ENCODE data around the gene FAM3C.
"Not testable (repeated sequence)": the region's sequence is repeated elsewhere in the genome, so short reads cannot be mapped to it uniquely, and the experiment has no call there.

The FAM3C gene, protein sequence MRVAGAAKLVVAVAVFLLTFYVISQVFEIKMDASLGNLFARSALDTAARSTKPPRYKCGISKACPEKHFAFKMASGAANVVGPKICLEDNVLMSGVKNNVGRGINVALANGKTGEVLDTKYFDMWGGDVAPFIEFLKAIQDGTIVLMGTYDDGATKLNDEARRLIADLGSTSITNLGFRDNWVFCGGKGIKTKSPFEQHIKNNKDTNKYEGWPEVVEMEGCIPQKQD

DNA sequence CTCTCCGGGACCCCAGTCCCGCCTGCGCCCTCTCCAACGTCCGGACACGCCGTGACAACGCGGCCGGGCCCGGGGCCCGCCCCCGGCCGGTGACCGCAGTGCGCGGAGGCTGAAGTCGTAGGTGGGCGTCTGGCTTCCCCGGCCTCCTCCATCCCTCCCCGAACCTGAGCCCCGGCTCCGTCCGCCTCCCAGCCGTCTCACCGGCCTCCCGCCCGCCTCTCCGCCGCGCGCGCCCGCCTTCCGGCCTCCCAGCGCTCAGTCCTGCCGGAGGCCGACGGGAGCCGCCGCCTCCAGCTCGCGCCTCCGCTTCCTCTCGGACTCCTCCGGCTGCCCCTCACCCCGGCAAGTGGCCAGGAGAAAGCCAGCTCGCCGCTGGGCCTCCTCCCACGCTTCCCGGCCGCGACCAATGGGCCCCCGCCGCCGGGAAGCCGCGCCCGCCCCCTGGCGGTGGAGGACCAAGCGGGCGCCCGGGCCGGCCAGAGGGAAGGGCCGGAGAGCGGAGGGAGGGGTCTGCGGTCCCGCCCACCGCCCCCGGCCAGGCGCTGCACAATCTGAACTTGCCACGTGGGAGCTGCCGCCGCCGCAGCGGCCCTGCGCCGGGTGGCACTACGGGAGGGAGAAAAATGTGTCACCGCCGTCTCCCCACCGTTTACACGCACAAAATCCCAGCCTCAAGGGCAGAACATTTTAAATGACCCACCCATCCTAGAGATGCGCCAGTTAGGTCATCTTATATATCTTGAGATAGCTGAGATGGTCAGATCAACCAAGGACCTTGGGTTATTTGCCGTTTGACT, at the start of gene FAM3C:
TSS of gene FAM3C (minus strand) at position 348 of the 797 bp plus-strand sequence. CDS start 13,339 bp downstream, outside the sequence.
- peak; percentile 76 for DNase-seq (ENCODE audit: low spot score)

DNA sequence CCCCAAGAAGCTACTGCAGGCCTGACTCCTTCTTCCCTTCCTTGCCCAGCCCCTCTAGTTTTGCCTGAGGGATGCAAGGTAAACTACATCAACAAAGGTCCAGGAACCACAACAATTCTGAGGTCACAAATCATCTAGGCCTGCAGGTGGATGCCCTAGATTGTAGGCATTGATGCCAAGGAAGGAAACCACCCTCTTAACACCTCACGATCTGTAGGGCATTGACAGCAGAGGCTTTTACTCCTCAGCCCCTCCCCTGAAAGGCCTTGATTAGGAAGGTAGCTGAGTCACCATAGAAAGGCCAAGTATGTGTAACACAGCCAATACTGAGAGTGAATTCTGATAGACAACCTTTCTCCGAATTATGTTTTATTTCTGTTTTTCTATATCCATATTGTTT, 46.7 kb upstream of the FAM3C start:
- no peak for DNase-seq (ENCODE audit: low spot score)

DNA sequence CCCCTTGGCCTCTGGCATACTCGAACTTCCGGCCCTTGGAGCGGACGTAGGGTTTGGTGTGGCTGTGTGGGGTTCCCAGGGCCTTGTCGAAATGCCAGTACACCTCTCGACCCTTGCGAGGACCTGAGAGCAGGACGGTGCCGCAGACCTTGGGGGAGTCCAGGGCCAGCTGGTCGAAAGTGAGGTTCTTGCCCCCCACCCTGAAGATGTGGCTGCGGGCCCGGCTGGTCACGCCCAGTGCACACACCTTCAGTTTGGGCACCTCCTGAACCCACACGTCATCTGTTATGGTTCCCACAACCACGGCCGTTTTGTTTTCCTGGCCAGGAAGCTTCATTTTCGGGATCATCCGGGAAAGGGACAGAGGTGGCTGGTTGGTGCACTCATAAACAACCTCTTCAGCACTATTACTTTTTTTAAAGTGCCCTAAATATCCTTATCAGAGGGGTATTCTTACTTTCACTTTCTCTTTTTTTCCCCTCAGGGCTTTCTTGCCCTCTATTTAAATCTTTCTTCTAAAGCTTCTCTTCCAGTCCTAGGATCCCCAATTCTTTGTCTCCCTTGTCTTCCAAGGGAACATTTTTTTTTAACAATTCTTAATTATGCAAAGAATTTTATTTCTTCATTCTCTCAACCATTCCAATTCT, 44.9 kb upstream of the FAM3C start:
- no peak for DNase-seq (ENCODE audit: low spot score)

DNA sequence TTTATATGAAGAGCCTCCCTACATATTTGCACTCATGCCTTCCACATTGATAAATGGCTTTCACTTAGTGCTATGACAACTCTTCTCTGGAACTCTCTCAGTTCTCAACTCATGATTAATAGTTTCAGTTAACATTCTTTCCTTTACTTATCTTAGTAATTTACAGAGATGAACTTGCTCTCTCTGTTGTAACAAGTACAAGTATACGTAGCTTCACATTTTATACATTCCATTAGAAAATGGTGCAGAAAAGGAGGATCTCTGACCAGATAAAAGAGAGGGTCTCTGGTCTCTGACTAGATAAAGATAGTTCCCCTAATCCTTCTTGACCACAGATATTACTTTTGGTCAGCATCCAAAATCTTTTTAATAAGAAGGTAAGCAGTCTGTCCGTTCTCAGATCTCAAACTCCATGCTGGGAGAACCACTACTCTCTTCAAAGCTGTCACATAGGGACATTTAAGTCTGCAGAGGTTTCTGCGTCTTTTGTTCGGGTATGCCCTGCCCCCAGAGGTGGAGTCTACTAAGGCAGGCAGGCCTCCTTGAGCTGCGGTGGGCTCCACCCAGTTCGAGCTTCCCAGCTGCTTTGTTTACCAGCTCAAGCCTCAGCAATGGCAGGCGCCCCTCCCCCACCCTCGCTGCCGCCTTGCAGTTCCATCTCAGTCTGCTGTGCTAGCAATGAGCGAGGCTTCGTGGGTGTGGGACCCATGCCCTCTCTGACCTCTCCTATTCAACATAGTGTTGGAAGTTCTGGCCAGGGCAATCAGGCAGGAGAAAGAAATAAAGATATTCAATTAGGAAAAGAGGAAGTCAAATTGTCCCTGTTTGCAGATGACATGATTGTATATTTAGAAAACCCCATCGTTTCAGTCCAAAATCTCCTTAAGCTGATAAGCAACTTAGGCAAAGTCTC, 42.2 kb upstream of the FAM3C start:
- DNase-seq (ENCODE audit: low spot score), result not testable (repeated sequence)

DNA sequence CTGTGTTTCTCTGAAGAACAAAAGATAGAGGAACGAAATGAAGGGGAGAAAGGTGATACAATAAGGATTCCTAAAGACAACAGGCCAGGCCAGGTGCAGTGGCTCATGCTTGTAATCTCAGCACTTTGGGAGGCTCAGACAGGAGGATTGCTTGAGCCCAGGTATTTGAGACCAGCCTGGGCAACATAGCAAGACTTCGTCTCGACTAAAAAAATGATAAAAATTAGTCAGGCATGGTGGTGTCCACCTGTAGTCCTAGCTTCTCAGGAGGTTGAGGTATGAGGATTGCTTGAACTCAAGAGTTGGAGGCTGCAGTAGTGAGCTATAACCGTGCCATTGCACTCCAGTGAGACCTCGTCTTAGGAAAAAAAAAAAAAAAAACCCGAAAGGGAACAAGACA, 41.4 kb upstream of the FAM3C start:
- DNase-seq (ENCODE audit: low spot score), result no peak

DNA sequence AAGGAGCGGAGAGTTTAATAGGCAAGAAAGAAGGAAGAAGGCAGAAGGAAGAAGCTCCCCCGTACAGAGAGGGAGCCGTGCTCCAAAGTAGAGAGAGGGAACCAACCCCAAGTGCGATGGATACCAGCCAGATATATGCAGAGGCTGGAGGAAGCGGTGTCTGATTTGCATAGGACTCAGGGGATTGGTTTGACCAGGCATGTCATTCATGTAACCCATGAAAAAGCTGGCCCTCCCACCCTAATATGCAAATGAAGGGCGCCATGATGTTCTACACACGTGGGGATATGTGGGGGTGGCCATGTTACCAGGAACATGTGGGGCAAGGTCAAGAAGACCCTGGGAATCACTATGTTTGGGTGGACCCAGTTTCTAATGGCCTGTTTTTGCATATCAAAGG, 40.6 kb upstream of the FAM3C start:
- DNase-seq (ENCODE audit: low spot score), result no peak

DNA sequence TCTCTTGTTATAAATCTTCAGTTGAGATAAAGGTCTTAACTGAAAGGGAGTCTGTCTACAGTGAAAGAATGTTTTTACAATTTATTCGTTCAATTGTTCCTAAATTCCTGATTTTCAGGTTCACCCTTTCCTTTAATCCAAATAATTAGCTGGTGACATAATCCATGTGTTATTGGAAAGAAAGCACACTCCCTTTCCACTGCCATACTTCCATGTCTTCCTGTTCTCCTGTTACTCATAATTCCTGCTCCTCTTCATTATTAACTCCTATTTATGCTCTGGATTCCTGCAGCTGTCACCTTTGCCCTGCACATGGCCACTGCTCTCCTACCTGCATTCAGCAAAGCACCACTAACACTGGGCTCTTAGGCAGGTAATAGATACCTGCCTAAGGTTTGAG, 40.0 kb upstream of the FAM3C start:
- no peak for DNase-seq (ENCODE audit: low spot score)

DNA sequence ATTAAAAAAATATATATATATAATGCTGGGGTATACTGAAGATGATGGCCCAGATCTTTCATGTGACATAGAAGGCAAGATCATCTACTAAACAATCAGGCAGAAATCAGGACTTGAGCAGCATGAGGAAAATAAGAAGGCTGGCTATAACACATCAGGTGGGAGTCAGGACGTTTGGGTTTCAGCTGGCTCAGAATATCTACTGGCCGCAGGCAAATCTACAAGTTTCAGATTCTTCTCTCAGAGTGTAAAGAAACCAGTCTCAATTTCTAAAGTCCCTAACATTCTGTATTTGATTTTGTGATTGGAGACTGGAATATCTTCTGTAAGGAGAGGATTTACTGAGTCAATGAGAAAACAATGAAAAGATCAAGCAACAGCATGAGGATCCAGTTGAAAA, 37.7 kb upstream of the FAM3C start:
- DNase-seq (ENCODE audit: low spot score), result no peak

DNA sequence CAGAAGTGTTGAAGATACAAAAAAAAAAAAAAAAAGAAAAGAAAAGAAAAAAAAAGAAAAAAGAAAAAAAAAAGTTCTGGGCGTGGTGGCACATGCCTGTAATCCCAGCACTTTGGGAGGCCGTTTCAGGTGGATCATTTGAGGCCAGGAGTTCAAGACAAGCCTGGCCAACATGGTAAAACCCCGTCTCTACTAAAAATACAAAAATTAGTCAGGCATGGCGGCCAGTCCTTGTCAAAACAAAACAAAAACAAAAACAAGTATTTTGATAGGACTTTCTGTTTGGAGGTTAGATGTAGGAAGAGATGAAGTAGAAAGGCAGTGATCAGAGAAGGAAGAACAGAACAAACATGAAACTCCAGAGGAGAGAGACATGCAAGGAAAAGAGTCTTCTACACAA, 36.4 kb upstream of the FAM3C start:
- not testable (repeated sequence) for DNase-seq (ENCODE audit: low spot score)

DNA sequence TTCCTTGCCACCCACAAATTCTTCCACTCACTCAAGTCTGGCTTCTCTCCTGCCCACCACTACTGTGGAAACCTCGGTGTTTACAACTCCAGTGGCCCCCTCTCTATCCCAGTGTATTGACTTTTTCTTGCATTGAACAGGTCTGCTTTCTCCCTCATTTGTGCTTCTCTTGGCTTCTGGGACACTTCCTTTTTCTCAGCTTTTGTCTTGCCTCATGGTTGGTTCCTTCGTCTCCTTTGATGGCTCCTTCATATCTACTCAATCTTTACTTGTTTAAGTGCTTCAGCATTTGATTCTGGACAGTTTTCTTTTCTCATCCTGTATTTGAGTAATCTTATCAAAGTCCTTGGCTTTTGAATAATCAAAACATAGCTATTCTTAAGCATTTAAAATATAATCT, 35.9 kb upstream of the FAM3C start:
- no peak for DNase-seq (ENCODE audit: low spot score)

DNA sequence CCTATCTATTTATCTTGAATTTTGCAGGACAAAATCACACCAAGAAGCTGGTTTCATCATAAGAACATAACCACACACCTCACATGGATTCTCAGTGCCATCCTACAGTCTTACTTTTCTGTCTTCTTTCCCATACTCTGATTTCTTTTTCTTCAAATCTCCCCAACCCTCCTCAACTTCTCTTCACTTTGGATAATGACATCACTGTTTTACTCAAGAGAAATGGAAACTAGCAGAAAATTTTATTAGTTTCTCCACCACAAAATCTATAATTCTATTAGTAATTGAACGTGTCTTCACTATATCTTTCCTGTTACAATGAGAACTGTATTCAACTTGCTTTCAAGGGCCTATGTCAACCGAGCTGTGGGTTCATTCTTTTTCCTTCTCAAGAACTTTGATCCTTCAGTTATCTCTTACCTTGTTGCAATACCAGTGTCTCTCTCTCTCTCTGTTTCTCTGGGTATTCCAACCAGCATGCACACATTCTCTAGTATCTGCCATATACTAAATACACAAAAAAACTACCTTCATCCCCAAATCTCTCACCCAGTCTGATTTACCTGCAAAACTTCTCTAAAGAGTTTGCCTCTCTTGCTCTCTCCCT, 35.4 kb upstream of the FAM3C start:
- DNase-seq (ENCODE audit: low spot score), result no peak

DNA sequence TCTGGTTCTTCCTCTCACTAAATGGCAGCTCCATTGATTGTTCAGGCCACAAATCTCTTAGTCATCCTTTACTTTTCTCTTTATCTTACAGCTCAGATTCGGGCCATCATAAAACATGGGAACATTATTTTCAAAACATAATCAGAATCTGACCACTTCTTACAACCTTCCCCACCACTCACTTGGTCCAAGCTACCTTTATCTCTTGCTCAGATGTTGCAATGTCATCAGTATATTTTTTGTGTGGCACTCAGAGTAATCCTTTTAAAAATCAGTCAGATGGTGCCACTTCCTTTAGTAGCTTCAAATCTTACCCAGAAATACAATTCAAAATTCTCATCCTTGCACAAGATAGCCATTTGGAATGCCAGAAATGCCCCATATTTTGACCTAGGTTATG, 34.5 kb upstream of the FAM3C start:
- DNase-seq (ENCODE audit: low spot score), result no peak

DNA sequence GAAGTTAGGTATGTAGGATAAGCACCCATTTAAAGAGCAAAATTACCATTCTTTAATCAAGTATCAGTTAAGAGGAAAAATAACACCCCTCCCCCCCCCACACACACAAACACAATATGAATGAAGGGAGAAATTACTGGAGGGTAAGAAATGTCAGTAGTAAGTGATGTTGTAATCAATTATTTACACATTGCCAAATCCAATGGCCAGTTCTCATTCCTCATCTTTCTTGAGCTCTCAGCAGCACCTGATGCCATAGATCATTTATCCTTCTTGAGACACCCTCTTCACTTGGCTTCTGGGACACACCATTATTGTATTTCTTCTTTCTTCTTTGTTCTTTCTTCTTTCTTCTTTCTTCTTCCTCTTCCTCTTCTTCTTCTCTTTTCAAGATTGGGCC, 33.7 kb upstream of the FAM3C start:
- no peak for DNase-seq (ENCODE audit: low spot score)

DNA sequence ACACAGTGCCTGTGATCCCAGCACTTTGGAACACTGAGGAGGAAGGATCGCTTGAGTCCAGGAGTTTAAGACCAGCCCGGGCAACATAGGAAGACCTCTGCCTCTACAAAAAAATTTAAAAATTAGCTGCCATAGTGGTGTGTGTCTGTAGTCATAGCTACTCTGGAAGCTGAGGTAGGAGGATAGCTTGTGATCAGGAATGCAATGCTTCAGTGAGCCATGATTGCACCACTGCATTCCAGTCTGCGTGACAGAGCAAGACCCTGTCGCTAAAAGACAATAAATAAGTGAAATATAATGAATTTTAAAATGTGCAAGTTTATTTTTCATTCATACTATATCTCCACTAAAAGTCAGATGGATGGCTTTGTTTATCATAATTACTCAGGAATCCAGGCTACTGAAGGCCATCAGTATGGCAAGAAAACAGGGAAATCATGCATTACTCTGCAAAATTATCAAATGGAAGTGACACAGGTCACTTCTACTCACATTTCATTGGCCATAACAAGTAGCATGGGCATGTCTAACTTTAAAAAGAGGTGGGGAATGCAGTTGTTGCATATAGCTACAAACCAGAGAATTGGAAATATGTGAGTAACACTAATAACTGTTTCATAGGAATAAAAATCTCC, 32.9 kb upstream of the FAM3C start:
- no peak for DNase-seq (ENCODE audit: low spot score)

DNA sequence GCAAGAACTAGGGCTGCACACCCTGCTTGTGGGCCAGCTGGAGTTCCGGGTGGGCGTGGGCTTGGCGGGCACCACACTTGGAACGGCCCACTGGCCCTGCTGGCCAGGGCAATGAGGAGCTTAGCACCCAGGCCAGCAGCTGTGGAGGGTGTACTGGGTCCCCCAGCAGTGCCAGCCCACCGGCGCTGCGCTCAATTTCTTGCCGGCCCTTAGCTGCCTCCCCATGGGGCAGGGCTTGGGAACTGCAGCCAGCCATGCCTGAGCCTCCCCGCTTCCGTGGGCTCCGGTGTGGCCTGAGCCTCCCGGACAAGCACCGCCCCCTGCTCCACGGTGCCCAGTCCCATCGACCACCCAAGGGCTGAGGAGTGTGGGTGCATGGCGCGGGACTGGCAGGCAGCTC, 25.6 kb upstream of the FAM3C start:
- DNase-seq (ENCODE audit: low spot score), result not testable (repeated sequence)

DNA sequence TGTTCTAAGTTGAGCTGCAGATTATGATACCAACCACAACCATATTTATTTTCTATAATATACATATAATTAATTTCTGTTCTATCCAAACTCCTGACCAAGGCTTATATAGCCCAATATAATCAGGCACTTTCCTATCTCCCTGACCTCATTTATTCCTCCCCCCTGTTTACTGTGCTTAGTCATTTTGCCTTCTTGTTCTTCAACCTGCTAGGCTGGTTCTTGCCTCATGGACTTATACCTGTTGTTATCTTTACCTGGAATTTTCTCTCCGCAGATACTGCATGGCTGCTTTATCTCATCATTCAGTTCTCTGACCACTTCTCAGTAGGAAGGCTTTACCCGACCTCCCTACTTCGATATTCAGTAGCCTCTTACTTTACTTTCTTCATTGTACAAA, 24.9 kb upstream of the FAM3C start:
- no peak for DNase-seq (ENCODE audit: low spot score)

DNA sequence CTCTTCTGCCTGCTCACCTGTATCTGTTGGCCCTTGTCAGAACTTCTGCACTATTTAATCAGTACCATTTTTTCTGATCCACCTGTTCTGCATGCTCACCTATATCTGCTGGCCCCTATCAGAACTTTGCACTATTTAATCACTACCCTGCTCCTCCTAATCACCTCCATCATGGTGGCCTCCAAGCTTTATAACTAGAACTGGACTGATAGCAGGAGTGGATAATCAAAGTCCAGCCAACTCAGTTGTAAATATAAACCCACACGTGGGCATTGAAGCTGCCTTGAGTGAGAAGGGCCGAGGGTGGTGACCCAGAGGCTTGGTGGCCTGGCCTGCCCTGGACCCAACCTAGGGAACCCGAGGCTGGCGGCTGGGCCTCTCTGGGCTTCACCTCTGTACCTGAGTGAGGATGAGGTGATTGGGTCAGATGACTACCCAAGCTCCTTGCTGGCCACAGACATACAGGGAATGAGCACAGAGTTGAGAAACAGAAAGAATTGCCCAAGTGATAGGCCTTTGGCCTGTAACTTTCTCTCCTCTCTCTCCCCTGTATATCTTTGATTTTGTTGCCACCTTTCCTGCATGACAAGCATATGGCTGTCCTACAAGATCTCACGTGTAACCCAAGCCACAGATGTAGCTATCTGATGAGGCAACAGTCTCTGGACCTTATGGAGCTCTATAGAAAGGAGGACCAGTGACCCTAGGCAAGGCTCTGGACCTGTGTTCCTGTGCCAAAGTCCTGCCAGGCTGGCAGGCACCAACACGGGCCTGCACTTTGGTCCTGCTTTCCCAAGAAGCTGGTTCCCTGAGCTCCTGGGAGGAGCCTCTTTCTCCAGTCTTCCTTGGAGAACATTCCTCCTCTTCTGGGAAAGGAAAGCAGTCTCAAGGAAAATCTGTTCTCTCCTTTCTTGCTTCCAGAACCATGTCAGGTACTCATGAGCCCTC, 23.4 kb upstream of the FAM3C start:
- no peak for DNase-seq (ENCODE audit: low spot score)

DNA sequence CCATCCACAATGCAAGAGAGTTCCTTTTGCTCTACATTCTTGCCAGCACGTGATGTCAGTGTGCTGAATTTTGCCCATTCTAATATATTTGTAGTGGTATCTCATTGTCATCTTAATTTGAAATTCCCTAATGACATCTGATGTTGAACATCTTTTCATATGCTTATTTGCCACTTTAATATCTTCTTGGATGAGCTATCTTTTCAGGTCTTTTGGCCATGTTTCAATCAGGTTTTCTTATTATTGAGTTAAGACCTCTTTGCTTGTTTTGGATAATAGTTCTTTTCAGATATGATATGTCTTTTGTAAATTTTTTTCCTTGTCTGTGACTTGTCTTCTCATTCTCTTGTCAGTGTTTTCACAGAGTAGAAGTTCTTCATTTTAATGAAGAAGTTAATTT, 20.4 kb upstream of the FAM3C start:
- DNase-seq (ENCODE audit: low spot score), result no peak

DNA sequence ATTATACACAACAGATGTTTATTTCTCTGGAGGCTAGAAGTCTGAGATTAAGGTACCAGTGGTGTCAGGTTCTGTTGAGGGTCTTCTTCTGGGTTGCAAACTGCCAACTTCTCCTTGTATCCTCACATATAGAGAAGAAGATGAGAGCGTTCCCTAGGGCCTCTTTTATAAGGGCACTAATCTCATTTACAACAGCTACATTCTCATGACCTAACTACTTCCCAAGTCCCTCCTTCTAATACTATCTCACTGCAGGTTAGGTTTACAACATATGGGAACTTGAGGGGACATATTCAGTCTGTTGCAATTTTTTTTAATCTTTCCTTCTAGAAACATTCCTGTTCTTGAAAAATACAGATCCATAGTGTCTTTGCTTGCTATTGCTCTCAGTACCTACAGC, 18.3 kb upstream of the FAM3C start:
- no peak for DNase-seq (ENCODE audit: low spot score)

DNA sequence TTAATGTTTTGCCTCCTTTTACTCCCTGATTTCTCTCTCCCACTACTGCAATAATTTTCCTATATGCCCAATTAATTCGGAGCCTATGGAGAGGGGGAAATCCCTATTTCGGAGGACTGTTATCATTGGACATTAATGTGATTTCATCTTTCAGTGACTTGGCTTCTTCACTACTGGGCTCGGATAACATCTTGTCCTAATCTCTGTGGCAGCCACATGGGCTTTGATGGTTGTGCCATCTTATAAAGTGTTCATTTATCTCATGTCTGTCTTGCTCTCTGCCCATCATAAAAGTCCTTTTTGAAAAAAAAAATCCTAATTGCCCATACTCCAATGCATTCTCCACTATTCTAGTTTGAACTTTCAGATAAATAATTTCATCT, 15.5 kb upstream of the FAM3C start:
- no peak for DNase-seq (ENCODE audit: low spot score)
